LNCaP clone FGC (cell line): ENCODE data around the gene COL9A3.

ENCODE experiments used
- DNase-seq: peaks from one replicate; pipeline ENCODE4 v3.0.0-alpha.2; 2011; ENCODE audit warnings: low read depth
- H3K4me3 ChIP-seq: 2 replicates; pipeline ENCODE4 v1.5.1; 2011; ENCODE audit warnings: mild to moderate bottlenecking, low read depth, low read length, control low read depth
- CTCF ChIP-seq: IDR thresholded peaks from 2 replicates; pipeline ENCODE4 v1.5.1; 2012; ENCODE audit warnings: mild to moderate bottlenecking; ENCODE audit not compliant: control insufficient read depth, insufficient read depth; ENCODE audit errors: extremely low read depth

The COL9A3 gene

GRCh38 chr20:62771396-62772102 lies 45.3 kb upstream of the COL9A3 start:
- no peak overlapping the region for H3K4me3 ChIP-seq
- no peak for TF ChIP-seq CTCF
- no peak for DNase-seq

GRCh38 chr20:62772103-62772611 lies 44.7 kb upstream of the COL9A3 start:
- H3K4me3 ChIP-seq: no peak overlapping the region
- no peak for DNase-seq
- TF ChIP-seq CTCF: no peak

GRCh38 chr20:62772619-62772989 lies 44.2 kb upstream of the COL9A3 start:
- no peak overlapping the region for H3K4me3 ChIP-seq
- no peak for TF ChIP-seq CTCF
- DNase-seq: no peak

- H3K4me3 ChIP-seq: no peak overlapping the region
- no peak for DNase-seq
- TF ChIP-seq CTCF: no peak
These were observed 43.6 kb upstream of the COL9A3 start for GRCh38 chr20:62772990-62773844.

GRCh38 chr20:62773845-62774714 lies 42.8 kb upstream of the COL9A3 start:
- no peak overlapping the region for H3K4me3 ChIP-seq
- DNase-seq: no peak
- no peak for TF ChIP-seq CTCF

GRCh38 chr20:62774762-62775161 lies 42.1 kb upstream of the COL9A3 start:
- no peak for TF ChIP-seq CTCF
- DNase-seq: no peak
- H3K4me3 ChIP-seq: no peak overlapping the region
